ENCODE measurements around the gene RASIP1. TPM values are rescaled to one million over a fixed set of nuclear protein-coding genes. Genes with fewer than 3 reads are reported as not detected.
"Not testable (repeated sequence)": the region's sequence is repeated elsewhere in the genome, so short reads cannot be mapped to it uniquely, and the experiment has no call there.

The RASIP1 gene
- total RNA-seq, 1 donor from 2014 or later: 1.0 TPM

DNA sequence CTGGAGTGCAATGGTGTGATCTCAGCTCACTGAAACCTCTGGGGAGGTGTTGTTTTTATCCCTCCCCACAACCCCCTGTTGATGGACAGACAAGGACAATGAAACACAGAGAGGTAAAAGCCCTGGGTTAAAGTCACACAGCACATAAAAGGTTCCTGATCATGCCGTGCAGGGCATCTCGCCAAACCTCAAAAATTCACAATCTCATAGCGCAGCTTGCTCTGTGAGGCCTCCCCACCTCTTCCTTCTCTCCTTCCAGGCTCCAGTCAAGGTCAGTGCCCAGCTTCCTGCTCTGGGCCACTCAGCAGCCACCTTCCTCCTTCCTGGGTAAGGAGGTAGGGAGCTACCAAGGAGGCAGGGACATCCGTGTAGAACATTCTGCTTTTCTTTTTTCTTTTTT lies 42.4 kb downstream of the RASIP1 start:
- Mint-ChIP-seq H3K9me3 (no peaks in the 10 kb centered on the region), H3K4me3 (no peak overlapping the region), H3K36me3 (ENCODE audit: low read depth) (peaks cover 4% of the 10 kb centered on the region), H3K27ac (ENCODE audit: unreplicated experiment) (no peak overlapping the region), H3K4me1 (peaks cover 5% of the 10 kb centered on the region), H3K27me3 (ENCODE audit: low read depth) (peaks cover 52% of the 10 kb centered on the region)
- no peak for DNase-seq (ENCODE audit: low read depth, low spot score)
- TF ChIP-seq, protein P1, sequence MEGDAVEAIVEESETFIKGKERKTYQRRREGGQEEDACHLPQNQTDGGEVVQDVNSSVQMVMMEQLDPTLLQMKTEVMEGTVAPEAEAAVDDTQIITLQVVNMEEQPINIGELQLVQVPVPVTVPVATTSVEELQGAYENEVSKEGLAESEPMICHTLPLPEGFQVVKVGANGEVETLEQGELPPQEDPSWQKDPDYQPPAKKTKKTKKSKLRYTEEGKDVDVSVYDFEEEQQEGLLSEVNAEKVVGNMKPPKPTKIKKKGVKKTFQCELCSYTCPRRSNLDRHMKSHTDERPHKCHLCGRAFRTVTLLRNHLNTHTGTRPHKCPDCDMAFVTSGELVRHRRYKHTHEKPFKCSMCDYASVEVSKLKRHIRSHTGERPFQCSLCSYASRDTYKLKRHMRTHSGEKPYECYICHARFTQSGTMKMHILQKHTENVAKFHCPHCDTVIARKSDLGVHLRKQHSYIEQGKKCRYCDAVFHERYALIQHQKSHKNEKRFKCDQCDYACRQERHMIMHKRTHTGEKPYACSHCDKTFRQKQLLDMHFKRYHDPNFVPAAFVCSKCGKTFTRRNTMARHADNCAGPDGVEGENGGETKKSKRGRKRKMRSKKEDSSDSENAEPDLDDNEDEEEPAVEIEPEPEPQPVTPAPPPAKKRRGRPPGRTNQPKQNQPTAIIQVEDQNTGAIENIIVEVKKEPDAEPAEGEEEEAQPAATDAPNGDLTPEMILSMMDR (conservative IDR thresholded peaks at IDR 0.05): no peak

DNA sequence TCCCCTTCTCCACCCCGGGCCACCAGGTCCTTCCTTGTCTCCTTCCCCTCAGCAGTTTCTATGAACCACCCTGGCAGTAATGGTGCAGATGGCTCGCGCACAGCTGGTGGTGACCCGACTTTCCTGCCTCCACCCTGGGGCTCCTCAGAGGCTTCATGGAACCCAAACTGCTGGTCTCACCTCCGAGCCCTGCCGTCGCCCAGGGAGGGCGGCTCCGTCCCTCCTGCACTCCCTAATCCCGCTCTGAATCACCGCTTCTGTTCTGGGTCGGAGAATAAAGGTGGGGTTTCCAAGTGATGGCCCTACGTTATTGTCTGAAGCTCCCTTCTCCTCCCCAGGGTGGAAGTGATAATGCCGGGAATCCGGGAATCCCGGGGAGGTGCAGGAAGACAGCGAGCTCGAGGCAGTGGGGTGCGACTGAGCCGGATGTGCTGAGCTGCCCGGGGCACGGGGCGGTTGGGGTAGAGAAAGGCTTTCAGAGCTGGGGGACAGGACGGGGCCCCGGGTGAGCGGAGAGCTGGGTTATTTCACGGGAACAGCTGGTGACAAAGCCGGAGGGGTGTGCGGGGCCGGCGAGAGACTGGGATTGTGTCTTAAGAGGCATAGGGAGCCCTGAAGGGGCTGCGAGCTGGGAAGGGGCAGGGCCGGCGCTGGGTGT lies 43.9 kb downstream of the RASIP1 start:
- Mint-ChIP-seq H3K36me3 (ENCODE audit: low read depth) (no peaks in the 10 kb centered on the region), H3K27me3 (ENCODE audit: low read depth) (peaks cover 52% of the 10 kb centered on the region), H3K4me3 (peak overlapping the region; percentile 56), H3K4me1 (peaks cover 5% of the 10 kb centered on the region), H3K27ac (ENCODE audit: unreplicated experiment) (no peak overlapping the region), H3K9me3 (no peaks in the 10 kb centered on the region)
- no peak for DNase-seq (ENCODE audit: low read depth, low spot score)
- TF ChIP-seq, protein P1 (conservative IDR thresholded peaks at IDR 0.05): no peak

DNA sequence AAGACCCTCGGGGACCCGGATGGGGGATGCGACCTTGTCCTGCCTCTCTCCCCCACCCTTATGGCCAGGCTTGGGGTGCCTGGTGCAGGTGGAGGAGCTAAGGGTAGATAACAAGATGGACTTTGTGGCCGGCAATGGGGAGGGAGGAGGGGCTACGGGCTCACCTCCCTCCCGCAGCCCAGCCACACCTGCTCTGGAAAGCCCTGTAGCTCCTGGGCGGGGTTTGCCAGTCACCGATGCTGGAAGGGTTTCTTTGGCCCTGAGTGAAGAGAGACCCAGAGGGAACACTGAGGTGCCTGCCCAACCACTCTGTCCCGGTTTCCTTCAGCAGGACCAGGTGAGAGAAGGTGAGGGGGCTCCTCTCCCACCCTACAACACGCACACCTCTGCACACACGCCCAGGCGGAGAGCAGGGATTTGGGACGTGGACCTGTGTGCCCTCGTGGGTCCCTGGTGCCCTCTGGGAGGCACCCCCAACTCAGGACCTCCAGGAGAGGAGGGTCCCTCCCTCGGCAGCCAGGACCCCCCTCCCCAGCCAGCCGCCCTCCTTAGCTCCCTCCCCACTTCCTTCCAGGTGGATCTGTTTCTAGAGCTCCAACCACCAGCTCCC lies 44.6 kb downstream of the RASIP1 start, which contains the start of gene FUT2:
Gene FUT2 (plus strand): TSS at position 229 of the 610 bp plus-strand sequence. CDS start 6,986 bp downstream, outside the sequence.
- H3K27ac Mint-ChIP-seq (ENCODE audit: unreplicated experiment): no peak within 1 kb of the TSS
- peaks cover 5% of the 10 kb centered on the region for H3K4me1 Mint-ChIP-seq
- H3K4me3 Mint-ChIP-seq: peak within 1 kb of the TSS; percentile 56
- no peaks in the 10 kb centered on the region for H3K9me3 Mint-ChIP-seq
- no peaks in the 10 kb centered on the region for H3K36me3 Mint-ChIP-seq (ENCODE audit: low read depth)
- TF ChIP-seq, protein P1 (conservative IDR thresholded peaks at IDR 0.05): no peak
- peaks cover 52% of the 10 kb centered on the region for H3K27me3 Mint-ChIP-seq (ENCODE audit: low read depth)
- DNase-seq (ENCODE audit: low read depth, low spot score): no peak

DNA sequence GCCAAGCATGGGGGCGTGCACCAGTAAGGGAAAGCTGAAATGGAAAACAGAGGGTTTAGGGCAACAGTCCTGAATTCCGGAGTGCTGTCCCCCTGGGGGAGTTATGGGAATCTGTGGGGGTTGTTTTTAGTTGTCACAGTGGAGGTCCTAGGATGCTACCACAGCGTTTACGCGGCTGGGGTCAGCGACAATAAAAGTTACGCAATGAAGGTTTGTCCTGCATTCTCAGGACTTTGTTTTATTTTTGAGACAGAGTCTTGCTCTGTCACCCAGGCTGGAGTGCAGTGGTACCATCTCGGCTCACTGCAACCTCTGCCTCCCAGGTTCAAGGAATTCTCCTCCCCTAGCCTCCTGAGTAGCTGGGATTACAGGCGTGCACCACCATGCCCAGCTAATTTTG lies 46.8 kb downstream of the RASIP1 start:
- not testable (repeated sequence) for H3K27ac Mint-ChIP-seq (ENCODE audit: unreplicated experiment); H3K4me1 Mint-ChIP-seq; H3K9me3 Mint-ChIP-seq; H3K4me3 Mint-ChIP-seq; H3K36me3 Mint-ChIP-seq (ENCODE audit: low read depth); DNase-seq (ENCODE audit: low read depth, low spot score)
- peaks cover 43% of the 10 kb centered on the region for H3K27me3 Mint-ChIP-seq (ENCODE audit: low read depth)

DNA sequence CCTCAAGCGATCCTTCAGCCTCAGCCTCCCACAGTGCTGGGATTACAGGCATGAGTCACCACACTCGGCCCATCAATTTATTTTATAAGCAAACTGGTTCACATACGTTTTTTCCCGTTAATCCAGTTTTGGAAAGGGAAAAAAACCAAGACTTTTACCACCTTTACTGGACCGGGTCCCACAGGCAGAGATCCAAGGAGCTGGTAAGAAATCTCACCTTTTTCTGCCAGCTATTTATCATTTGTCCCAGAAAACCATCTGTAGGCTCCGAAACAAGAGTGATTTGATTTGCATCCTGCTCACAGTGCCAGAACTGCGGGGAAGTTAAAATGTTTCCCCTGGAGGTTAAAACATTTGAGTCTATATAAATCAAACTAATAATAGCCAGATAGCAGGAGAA lies 51.0 kb downstream of the RASIP1 start:
- DNase-seq (ENCODE audit: low read depth, low spot score): no peak
- TF ChIP-seq, protein P1 (conservative IDR thresholded peaks at IDR 0.05): no peak
- Mint-ChIP-seq H3K36me3 (ENCODE audit: low read depth) (no peaks in the 10 kb centered on the region), H3K4me1 (peaks cover 3% of the 10 kb centered on the region), H3K4me3 (no peak overlapping the region), H3K27me3 (ENCODE audit: low read depth) (peaks cover 6% of the 10 kb centered on the region), H3K27ac (ENCODE audit: unreplicated experiment) (no peak overlapping the region), H3K9me3 (no peaks in the 10 kb centered on the region)

DNA sequence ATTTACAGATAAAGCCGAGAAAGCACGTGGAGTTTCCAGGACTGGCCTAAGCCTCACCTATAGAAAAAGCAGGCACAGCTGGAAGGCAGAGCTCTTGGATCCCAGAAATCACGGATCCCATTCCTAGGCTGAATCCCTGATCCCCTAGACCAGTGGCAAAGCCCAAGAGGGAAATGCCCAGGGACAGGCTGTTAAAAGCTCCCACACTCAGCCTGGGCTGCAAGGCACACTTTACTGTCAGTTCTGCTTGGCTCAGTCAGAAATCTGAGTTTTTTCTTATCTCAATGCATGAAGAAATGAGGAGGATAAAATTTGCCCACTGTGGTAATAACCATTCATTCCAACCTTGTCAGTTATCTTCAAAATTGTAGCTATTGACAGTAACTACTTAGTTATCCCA lies 52.6 kb downstream of the RASIP1 start:
- Mint-ChIP-seq H3K36me3 (ENCODE audit: low read depth) (no peaks in the 10 kb centered on the region), H3K4me1 (peaks cover 3% of the 10 kb centered on the region), H3K27ac (ENCODE audit: unreplicated experiment) (no peak overlapping the region), H3K9me3 (no peaks in the 10 kb centered on the region), H3K4me3 (no peak overlapping the region), H3K27me3 (ENCODE audit: low read depth) (no peaks in the 10 kb centered on the region)
- DNase-seq (ENCODE audit: low read depth, low spot score): no peak
- TF ChIP-seq, protein P1 (conservative IDR thresholded peaks at IDR 0.05): no peak

DNA sequence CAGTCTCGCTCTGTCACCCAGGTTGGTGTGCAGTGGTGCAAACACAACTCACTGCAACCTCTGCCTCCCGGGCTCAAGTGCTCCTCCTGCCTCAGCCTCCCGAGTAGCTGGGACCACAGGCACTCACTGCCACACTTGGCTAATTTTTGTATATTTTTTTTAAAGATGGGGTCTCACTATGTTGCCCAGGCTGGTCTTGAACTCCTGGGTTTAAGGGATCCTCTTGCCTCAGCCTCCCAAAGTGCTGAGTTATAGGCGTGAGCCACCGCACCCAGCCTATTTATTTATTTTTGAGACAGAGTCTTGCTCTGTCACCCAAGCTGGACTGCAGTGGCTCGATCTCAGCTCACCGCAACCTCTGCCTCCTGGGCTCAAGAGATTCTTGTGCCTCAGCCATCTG lies 53.8 kb downstream of the RASIP1 start:
- not testable (repeated sequence) for H3K27ac Mint-ChIP-seq (ENCODE audit: unreplicated experiment); H3K36me3 Mint-ChIP-seq (ENCODE audit: low read depth); H3K27me3 Mint-ChIP-seq (ENCODE audit: low read depth); H3K4me3 Mint-ChIP-seq; H3K9me3 Mint-ChIP-seq; H3K4me1 Mint-ChIP-seq; DNase-seq (ENCODE audit: low read depth, low spot score)
